SK-N-SH (cell line): ENCODE results near the gene UBLCP1. TPM values are rescaled to one million over a fixed set of nuclear protein-coding genes. Genes with fewer than 3 reads are reported as not detected.

Experiments used
- CTCF ChIA-PET: fragments of 300-600, 350-600 bp; formaldehyde crosslinking; extraction: SDS; loops from one replicate; lab custom pipeline; 2021; lab: Yijun Ruan, JAX
- POLR2A ChIA-PET: fragments of 350-600 bp; sonication (Branson Sonifier 250); formaldehyde crosslinking; extraction: SDS; loops from one replicate; lab custom pipeline; 2020; ENCODE audit warnings: antibody characterized with exemption, inconsistent platforms; lab: Yijun Ruan, JAX
- DNase-seq: peaks from one replicate; pipeline ENCODE4 v3.0.0; 2012
- H2AFZ ChIP-seq: fragments of 200-600 bp; sonication (generic); 2 replicates; pipeline ENCODE4 v1.8.1; 2016; ENCODE audit warnings: antibody characterized with exemption, mild to moderate bottlenecking, low read depth
- H3F3A ChIP-seq: fragments of 200-600 bp; sonication (generic); replicated peaks from 2 replicates; pipeline ENCODE3; 2016; ENCODE audit warnings: antibody characterized with exemption, mild to moderate bottlenecking; ENCODE audit not compliant: insufficient read depth
- H3K27ac ChIP-seq, 2 experiments: fragments of 200-500 bp in 1 of 2; fragments of 200-600 bp in 1 of 2; sonication (Bioruptor generic) in 1 of 2; sonication (generic), shearing (Covaris generic) in 1 of 2; 2 replicates each; pipeline versions ENCODE4 v1.5.1 to v1.6.1; 2014 to 2016; ENCODE audit warnings: low read depth in 2 of 2, inconsistent platforms in 1 of 2, low read length in 1 of 2, mild to moderate bottlenecking in 1 of 2, mixed read lengths in 1 of 2
- H3K27me3 ChIP-seq: fragments of 200-600 bp; sonication (generic), shearing (Covaris generic); 2 replicates; pipeline ENCODE4 v1.6.1; 2016; ENCODE audit warnings: mixed run types; ENCODE audit not compliant: insufficient read depth
- H3K36me3 ChIP-seq, 2 experiments: fragments of 200-500 bp in 1 of 2; fragments of 200-600 bp in 1 of 2; sonication (Bioruptor generic) in 1 of 2; sonication (generic) in 1 of 2; replicated peaks in 1 of 2; 2 replicates each; pipeline versions ENCODE3 to v1.5.1; 2014 to 2016; ENCODE audit warnings: low read length in 1 of 2, mild to moderate bottlenecking in 1 of 2; ENCODE audit not compliant: insufficient read depth in 2 of 2, control insufficient read depth in 1 of 2
- H3K4me1 ChIP-seq, 2 experiments: fragments of 200-500 bp in 1 of 2; fragments of 200-600 bp in 1 of 2; sonication (Bioruptor generic) in 1 of 2; sonication (generic), shearing (Covaris generic) in 1 of 2; 2 replicates each; pipeline versions ENCODE4 v1.5.1 to v1.6.1; 2014 to 2016; ENCODE audit warnings: low read depth in 1 of 2, low read length in 1 of 2, mixed run types in 1 of 2; ENCODE audit not compliant: insufficient read depth in 2 of 2, control insufficient read depth in 1 of 2
- H3K4me2 ChIP-seq: fragments of 200-600 bp; sonication (generic), shearing (Covaris generic); 2 replicates; pipeline ENCODE4 v1.6.1; 2017; ENCODE audit warnings: mixed run types
- H3K4me3 ChIP-seq, 2 experiments: fragments of 200-500 bp in 1 of 2; fragments of 200-600 bp in 1 of 2; sonication (Bioruptor generic) in 1 of 2; sonication (generic), shearing (Covaris generic) in 1 of 2; 2 replicates each; pipeline versions ENCODE4 v1.5.1 to v1.8.1; 2014 to 2016; ENCODE audit warnings: low read depth in 2 of 2, inconsistent platforms in 1 of 2, low read length in 1 of 2, mild to moderate bottlenecking in 1 of 2, mixed read lengths in 1 of 2, moderate library complexity in 1 of 2
- H3K79me2 ChIP-seq: fragments of 200-600 bp; sonication (generic); 2 replicates; pipeline ENCODE4 v1.8.1; 2017; ENCODE audit warnings: mild to moderate bottlenecking; ENCODE audit not compliant: insufficient read depth
- H3K9ac ChIP-seq: fragments of 200-600 bp; sonication (generic); 2 replicates; pipeline ENCODE4 v1.6.1; 2017; ENCODE audit warnings: mixed run types
- H3K9me2 ChIP-seq: fragments of 200-600 bp; sonication (generic); 2 replicates; pipeline ENCODE4 v1.6.1; 2017; ENCODE audit warnings: mixed run types
- H3K9me3 ChIP-seq: fragments of 200-600 bp; sonication (generic); 2 replicates; pipeline ENCODE4 v1.6.1; 2017; ENCODE audit warnings: mixed run types, mild to moderate bottlenecking, moderate library complexity
- H4K20me1 ChIP-seq: fragments of 200-600 bp; sonication (generic); 2 replicates; pipeline ENCODE4 v1.6.1; 2017; ENCODE audit warnings: mild to moderate bottlenecking, mixed run types; ENCODE audit not compliant: insufficient read depth
- FOSL2 ChIP-seq: IDR thresholded peaks from 2 replicates; pipeline ENCODE4 v1.4.0; 2012; ENCODE audit warnings: low read depth, mild to moderate bottlenecking, moderate library complexity, borderline replicate concordance
- FOXJ3 ChIP-seq: sonication (generic); formaldehyde crosslinking; IDR thresholded peaks from 2 replicates; pipeline ENCODE4 v1.5.1; 2020; ENCODE audit warnings: mild to moderate bottlenecking, missing genetic modification reagents
- FOXM1 ChIP-seq: IDR thresholded peaks from 2 replicates; pipeline ENCODE4 v1.4.0; 2012; ENCODE audit warnings: low read depth, mild to moderate bottlenecking
- MEF2A ChIP-seq: IDR thresholded peaks from 2 replicates; pipeline ENCODE4 v1.4.0; 2012; ENCODE audit warnings: low read depth, borderline replicate concordance
- NRF1 ChIP-seq: IDR thresholded peaks from 2 replicates; pipeline ENCODE4 v1.6.1; 2012; ENCODE audit warnings: low read depth, mild to moderate bottlenecking, low read length
- POLR2AphosphoS5 ChIP-seq: IDR thresholded peaks from 2 replicates; pipeline ENCODE4 v1.6.1; 2012; ENCODE audit warnings: low read depth, low read length
- RAD21 ChIP-seq: IDR thresholded peaks from 2 replicates; pipeline ENCODE4 v1.6.1; 2012; ENCODE audit warnings: mild to moderate bottlenecking, low read length
- RCOR1 ChIP-seq: fragments of 150-350 bp; IDR thresholded peaks from 2 replicates; pipeline ENCODE4 v1.6.1; 2017; ENCODE audit warnings: antibody characterized with exemption, low read length
- RFX5 ChIP-seq: IDR thresholded peaks from 2 replicates; pipeline ENCODE4 v1.6.1; 2012; ENCODE audit warnings: mild to moderate bottlenecking, improper control_type of control experiment, low read length
- SIN3A ChIP-seq: IDR thresholded peaks from 2 replicates; pipeline ENCODE4 v1.6.1; 2012; ENCODE audit warnings: low read depth, mild to moderate bottlenecking, low read length, moderate library complexity, borderline replicate concordance
- SMC3 ChIP-seq: IDR thresholded peaks from 2 replicates; pipeline ENCODE4 v1.6.1; 2012; ENCODE audit warnings: low read depth, low read length, improper control_type of control experiment
- TCF12 ChIP-seq: IDR thresholded peaks from 2 replicates; pipeline ENCODE4 v1.4.0; 2012
- TEAD4 ChIP-seq: IDR thresholded peaks from 2 replicates; pipeline ENCODE4 v1.4.0; 2012; ENCODE audit warnings: mild to moderate bottlenecking, borderline replicate concordance; ENCODE audit not compliant: insufficient read depth
- WGBS: methylation state at CpG from one replicate; pipeline ENCODE4 v1.1.6; 2017; ENCODE audit warnings: low lambda C conversion rate; 5-methylcytosine and 5-hydroxymethylcytosine counted together
- polyA plus RNA-seq, 3 experiments: library from polyadenylated mRNA; depleted of rRNA; stranded (reverse); fragments of >200 nt; gene quantifications; 2 replicates each; pipeline ENCODE4 v1.2.3, GENCODE V29; 2012
- TF ChIP-seq, protein P1 (sequence below): IDR thresholded peaks from 2 replicates; pipeline ENCODE4 v1.4.0; 2012; ENCODE audit warnings: low read depth, borderline replicate concordance
- TF ChIP-seq, protein P2 (sequence below): fragments of 150-350 bp; IDR thresholded peaks from 2 replicates; pipeline ENCODE4 v1.6.1; 2017; ENCODE audit warnings: antibody characterized with exemption, low read length, low read depth, borderline replicate concordance
- TF ChIP-seq, protein P3 (sequence below): IDR thresholded peaks from 2 replicates; pipeline ENCODE4 v1.6.1; 2012; ENCODE audit warnings: mild to moderate bottlenecking, low read depth, low read length, moderate library complexity
- TF ChIP-seq, protein P4 (sequence below): fragments of 200-600 bp; sonication (generic); IDR thresholded peaks from 2 replicates; pipeline ENCODE4 v1.6.1; 2017; ENCODE audit warnings: antibody characterized with exemption, mild to moderate bottlenecking, moderate library complexity
- TF ChIP-seq, protein P5 (sequence below): fragments of 150-350 bp; IDR thresholded peaks from 2 replicates; pipeline ENCODE4 v1.6.1; 2016; ENCODE audit warnings: mild to moderate bottlenecking, low read depth, low read length
- TF ChIP-seq, protein P6 (sequence below): IDR thresholded peaks from 2 replicates; pipeline ENCODE4 v1.4.0; 2012; ENCODE audit warnings: low read depth, borderline replicate concordance

UBLCP1 gene
- polyA plus RNA-seq, 1 of the 3 experiments (the other 2 are of a cell fraction), result 13.8 TPM

DNA sequence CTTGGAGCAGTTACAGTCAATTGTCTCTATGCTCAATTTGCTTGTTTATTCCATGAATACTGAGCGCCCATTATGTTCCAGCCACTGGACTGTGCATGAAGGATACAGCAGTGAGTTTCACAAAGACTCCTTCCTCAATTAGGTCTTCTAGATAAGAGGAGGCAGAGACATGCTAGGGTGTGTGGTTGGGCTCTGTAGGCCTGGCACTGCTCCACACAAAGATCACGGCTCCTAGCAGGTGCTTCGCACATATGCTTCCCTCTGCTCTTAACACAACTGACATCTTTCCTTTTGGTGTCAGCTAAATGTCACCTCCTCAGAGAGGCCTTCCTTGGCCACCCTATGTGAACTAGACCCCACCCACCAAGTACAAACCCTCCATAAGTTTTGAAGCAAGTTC, 56.3 kb downstream of the UBLCP1 start:
- H3K4me3 ChIP-seq, result no peak overlapping the region
- CTCF ChIA-PET, result interaction anchor here (0.6 to 7.2 kb wide), 4 partner anchors 13 to 945 kb away, joined by 3 to 71 read pairs (median 22); partner anchors contain the start of gene IL12B
- no peak for TF ChIP-seq FOSL2
- no peak for TF ChIP-seq RCOR1
- TF ChIP-seq, protein P1, sequence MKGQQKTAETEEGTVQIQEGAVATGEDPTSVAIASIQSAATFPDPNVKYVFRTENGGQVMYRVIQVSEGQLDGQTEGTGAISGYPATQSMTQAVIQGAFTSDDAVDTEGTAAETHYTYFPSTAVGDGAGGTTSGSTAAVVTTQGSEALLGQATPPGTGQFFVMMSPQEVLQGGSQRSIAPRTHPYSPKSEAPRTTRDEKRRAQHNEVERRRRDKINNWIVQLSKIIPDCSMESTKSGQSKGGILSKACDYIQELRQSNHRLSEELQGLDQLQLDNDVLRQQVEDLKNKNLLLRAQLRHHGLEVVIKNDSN, result no peak
- TF ChIP-seq, protein P2, sequence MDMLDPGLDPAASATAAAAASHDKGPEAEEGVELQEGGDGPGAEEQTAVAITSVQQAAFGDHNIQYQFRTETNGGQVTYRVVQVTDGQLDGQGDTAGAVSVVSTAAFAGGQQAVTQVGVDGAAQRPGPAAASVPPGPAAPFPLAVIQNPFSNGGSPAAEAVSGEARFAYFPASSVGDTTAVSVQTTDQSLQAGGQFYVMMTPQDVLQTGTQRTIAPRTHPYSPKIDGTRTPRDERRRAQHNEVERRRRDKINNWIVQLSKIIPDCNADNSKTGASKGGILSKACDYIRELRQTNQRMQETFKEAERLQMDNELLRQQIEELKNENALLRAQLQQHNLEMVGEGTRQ, result no peak
- TF ChIP-seq TCF12, result no peak
- no peak for TF ChIP-seq SMC3
- TF ChIP-seq, protein P3, sequence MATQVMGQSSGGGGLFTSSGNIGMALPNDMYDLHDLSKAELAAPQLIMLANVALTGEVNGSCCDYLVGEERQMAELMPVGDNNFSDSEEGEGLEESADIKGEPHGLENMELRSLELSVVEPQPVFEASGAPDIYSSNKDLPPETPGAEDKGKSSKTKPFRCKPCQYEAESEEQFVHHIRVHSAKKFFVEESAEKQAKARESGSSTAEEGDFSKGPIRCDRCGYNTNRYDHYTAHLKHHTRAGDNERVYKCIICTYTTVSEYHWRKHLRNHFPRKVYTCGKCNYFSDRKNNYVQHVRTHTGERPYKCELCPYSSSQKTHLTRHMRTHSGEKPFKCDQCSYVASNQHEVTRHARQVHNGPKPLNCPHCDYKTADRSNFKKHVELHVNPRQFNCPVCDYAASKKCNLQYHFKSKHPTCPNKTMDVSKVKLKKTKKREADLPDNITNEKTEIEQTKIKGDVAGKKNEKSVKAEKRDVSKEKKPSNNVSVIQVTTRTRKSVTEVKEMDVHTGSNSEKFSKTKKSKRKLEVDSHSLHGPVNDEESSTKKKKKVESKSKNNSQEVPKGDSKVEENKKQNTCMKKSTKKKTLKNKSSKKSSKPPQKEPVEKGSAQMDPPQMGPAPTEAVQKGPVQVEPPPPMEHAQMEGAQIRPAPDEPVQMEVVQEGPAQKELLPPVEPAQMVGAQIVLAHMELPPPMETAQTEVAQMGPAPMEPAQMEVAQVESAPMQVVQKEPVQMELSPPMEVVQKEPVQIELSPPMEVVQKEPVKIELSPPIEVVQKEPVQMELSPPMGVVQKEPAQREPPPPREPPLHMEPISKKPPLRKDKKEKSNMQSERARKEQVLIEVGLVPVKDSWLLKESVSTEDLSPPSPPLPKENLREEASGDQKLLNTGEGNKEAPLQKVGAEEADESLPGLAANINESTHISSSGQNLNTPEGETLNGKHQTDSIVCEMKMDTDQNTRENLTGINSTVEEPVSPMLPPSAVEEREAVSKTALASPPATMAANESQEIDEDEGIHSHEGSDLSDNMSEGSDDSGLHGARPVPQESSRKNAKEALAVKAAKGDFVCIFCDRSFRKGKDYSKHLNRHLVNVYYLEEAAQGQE, result no peak
- TF ChIP-seq NRF1, result no peak
- no peak for TF ChIP-seq TEAD4
- TF ChIP-seq RFX5, result no peak
- no peak for TF ChIP-seq SIN3A
- TF ChIP-seq FOXM1, result no peak
- TF ChIP-seq, protein P4, sequence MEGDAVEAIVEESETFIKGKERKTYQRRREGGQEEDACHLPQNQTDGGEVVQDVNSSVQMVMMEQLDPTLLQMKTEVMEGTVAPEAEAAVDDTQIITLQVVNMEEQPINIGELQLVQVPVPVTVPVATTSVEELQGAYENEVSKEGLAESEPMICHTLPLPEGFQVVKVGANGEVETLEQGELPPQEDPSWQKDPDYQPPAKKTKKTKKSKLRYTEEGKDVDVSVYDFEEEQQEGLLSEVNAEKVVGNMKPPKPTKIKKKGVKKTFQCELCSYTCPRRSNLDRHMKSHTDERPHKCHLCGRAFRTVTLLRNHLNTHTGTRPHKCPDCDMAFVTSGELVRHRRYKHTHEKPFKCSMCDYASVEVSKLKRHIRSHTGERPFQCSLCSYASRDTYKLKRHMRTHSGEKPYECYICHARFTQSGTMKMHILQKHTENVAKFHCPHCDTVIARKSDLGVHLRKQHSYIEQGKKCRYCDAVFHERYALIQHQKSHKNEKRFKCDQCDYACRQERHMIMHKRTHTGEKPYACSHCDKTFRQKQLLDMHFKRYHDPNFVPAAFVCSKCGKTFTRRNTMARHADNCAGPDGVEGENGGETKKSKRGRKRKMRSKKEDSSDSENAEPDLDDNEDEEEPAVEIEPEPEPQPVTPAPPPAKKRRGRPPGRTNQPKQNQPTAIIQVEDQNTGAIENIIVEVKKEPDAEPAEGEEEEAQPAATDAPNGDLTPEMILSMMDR, result no peak
- TF ChIP-seq, protein P5, sequence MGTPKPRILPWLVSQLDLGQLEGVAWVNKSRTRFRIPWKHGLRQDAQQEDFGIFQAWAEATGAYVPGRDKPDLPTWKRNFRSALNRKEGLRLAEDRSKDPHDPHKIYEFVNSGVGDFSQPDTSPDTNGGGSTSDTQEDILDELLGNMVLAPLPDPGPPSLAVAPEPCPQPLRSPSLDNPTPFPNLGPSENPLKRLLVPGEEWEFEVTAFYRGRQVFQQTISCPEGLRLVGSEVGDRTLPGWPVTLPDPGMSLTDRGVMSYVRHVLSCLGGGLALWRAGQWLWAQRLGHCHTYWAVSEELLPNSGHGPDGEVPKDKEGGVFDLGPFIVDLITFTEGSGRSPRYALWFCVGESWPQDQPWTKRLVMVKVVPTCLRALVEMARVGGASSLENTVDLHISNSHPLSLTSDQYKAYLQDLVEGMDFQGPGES, result no peak
- TF ChIP-seq RAD21, result no peak
- TF ChIP-seq FOXJ3 (CRISPR knock-in tag), result no peak
- TF ChIP-seq POLR2AphosphoS5, result no peak
- TF ChIP-seq MEF2A, result no peak
- TF ChIP-seq, protein P6, sequence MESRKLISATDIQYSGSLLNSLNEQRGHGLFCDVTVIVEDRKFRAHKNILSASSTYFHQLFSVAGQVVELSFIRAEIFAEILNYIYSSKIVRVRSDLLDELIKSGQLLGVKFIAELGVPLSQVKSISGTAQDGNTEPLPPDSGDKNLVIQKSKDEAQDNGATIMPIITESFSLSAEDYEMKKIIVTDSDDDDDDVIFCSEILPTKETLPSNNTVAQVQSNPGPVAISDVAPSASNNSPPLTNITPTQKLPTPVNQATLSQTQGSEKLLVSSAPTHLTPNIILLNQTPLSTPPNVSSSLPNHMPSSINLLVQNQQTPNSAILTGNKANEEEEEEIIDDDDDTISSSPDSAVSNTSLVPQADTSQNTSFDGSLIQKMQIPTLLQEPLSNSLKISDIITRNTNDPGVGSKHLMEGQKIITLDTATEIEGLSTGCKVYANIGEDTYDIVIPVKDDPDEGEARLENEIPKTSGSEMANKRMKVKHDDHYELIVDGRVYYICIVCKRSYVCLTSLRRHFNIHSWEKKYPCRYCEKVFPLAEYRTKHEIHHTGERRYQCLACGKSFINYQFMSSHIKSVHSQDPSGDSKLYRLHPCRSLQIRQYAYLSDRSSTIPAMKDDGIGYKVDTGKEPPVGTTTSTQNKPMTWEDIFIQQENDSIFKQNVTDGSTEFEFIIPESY, result no peak
- no peaks in the 10 kb centered on the region for H3K9me2 ChIP-seq
- H2AFZ ChIP-seq, result no peak overlapping the region
- no peaks in the 10 kb centered on the region for H3K36me3 ChIP-seq
- H3K4me2 ChIP-seq, result no peak overlapping the region
- DNase-seq, result no peak
- peaks cover 5% of the 10 kb centered on the region for H3F3A ChIP-seq
- H3K9ac ChIP-seq, result no peak overlapping the region
- peaks cover 4% of the 10 kb centered on the region; the same call in 1 of the 2 replicates for H3K27me3 ChIP-seq
- POLR2A ChIA-PET, result no interaction called here
- H3K4me1 ChIP-seq, result peaks cover 0 to 15% of the 10 kb centered on the region in 2 experiments; a peak in 2 of 4 replicates
- no peaks in the 10 kb centered on the region for H3K79me2 ChIP-seq
- H4K20me1 ChIP-seq, result no peaks in the 10 kb centered on the region
- H3K27ac ChIP-seq, result peak overlapping the region in 1 of 2 experiments; percentile 28; a peak in 1 of 4 replicates
- no peaks in the 10 kb centered on the region for H3K9me3 ChIP-seq
- 81% methylated on average over 3 of the region's 3 CpGs for WGBS
